Natural killer cell (primary cell): ENCODE results near the gene SLCO4A1. TPM values are rescaled to one million over a fixed set of nuclear protein-coding genes. Genes with fewer than 3 reads are reported as not detected.

Source experiments
- ATAC-seq, 3 donors: fragments of 150-1000 bp in 2 of 3; fragments of 200-7000 bp in 1 of 3; cut with Tn5 transposase; 1 replicate in 1 of 3; 2 replicates in 2 of 3; pipeline ENCODE4 v1.10.0; 2021; ENCODE audit warnings: mild to moderate bottlenecking in 2 of 3, moderate library complexity in 2 of 3
- DNase-seq, 2 donors: peaks; one replicate each; pipeline versions ENCODE4 v3.0.0 to v3.0.0-alpha.2; 2013 to 2021; ENCODE audit warnings: mixed read lengths in 1 of 2
- H3K27ac ChIP-seq: one replicate; pipeline ENCODE4 v1.5.1; 2013; ENCODE audit warnings: mild to moderate bottlenecking, low read length
- H3K27me3 ChIP-seq: one replicate; pipeline ENCODE4 v1.6.1; 2013; ENCODE audit warnings: low read length; ENCODE audit not compliant: control insufficient read depth, insufficient read depth
- H3K36me3 ChIP-seq: one replicate; pipeline ENCODE4 v1.6.1; 2013; ENCODE audit warnings: low read length; ENCODE audit not compliant: control insufficient read depth, insufficient read depth
- H3K4me1 ChIP-seq: one replicate; pipeline ENCODE4 v1.6.1; 2013; ENCODE audit warnings: low read length; ENCODE audit not compliant: control insufficient read depth, insufficient read depth
- H3K4me3 ChIP-seq: one replicate; pipeline ENCODE4 v1.5.1; 2013; ENCODE audit warnings: low read length
- H3K9me3 ChIP-seq: one replicate; pipeline ENCODE4 v1.6.1; 2013; ENCODE audit warnings: low read length; ENCODE audit not compliant: control insufficient read depth, insufficient read depth
- H3K27ac Mint-ChIP-seq, 2 donors: one replicate each; pipeline ENCODE4 v1.8.0; 2022; ENCODE audit warnings: mild to moderate bottlenecking in 2 of 2, mixed read lengths in 2 of 2, moderate library complexity in 1 of 2
- H3K27me3 Mint-ChIP-seq, 2 donors: one replicate each; pipeline ENCODE4 v1.8.0; 2022; ENCODE audit warnings: low read depth in 2 of 2, mixed read lengths in 2 of 2
- H3K36me3 Mint-ChIP-seq: one replicate; pipeline ENCODE4 v1.8.0; 2022; ENCODE audit warnings: mixed read lengths
- H3K4me1 Mint-ChIP-seq, 2 donors: one replicate each; pipeline ENCODE4 v1.8.0; 2022; ENCODE audit warnings: mixed read lengths in 2 of 2
- H3K4me3 Mint-ChIP-seq: one replicate; pipeline ENCODE4 v1.8.0; 2022; ENCODE audit warnings: mild to moderate bottlenecking, moderate library complexity, mixed read lengths
- H3K9me3 Mint-ChIP-seq, 2 donors: one replicate each; pipeline ENCODE4 v1.8.0; 2022; ENCODE audit warnings: mixed read lengths in 2 of 2
- CTCF ChIP-seq: fragments of 200-600 bp; IDR thresholded peaks from one replicate; pipeline ENCODE4 v1.8.0; 2022; ENCODE audit warnings: antibody characterized with exemption
- WGBS: methylation state at CpG from one replicate; pipeline ENCODE4 v1.1.7; 2013; ENCODE audit warnings: missing lambda C conversion rate; ENCODE audit not compliant: insufficient coverage; 5-methylcytosine and 5-hydroxymethylcytosine counted together
- intact Hi-C: fragments of 100-400 bp; cut with micrococcal nuclease; formaldehyde crosslinking; loops from one replicate; pipeline ENCODE4 v1.14.2; 2022
- total RNA-seq, 4 donors: library from RNA; stranded (reverse); fragments of 120-200 nt in 1 of 4; gene quantifications; one replicate each; pipeline versions ENCODE4 v1.2.3 to v1.2.4, GENCODE V29; 2013 to 2022

SLCO4A1 gene
- total RNA-seq, 3 donors from 2014 or later (not counting 1 experiment from before 2014, with no cell fraction given): 0.59 to 1.4 (median 1.1) TPM

DNA sequence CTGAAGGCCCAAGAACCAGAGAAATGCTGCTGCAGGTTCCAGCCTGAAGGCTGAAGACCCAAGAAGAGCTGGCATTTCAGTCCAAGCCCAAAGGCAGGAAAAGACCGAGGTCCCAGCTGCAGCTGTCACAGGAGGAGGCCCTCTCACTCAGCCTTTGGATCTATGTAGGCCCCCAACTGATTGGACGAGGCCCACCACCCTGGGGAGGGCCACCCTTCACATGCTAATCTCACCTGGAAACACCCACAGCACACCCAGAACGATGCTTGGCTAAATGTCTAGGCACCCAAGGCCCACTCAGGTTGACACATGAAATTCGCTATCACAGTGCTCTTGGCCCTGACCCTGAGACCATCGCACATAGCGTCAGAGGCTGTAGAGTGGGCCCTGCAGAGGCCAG, 6.8 kb downstream of the SLCO4A1 start:
- Histone ChIP-seq H3K9me3 (no peaks in the 10 kb centered on the region), H3K4me1 (peaks cover 51% of the 10 kb centered on the region), H3K36me3 (no peaks in the 10 kb centered on the region), H3K4me3 (no peak overlapping the region), H3K27ac (no peak overlapping the region), H3K27me3 (no peaks in the 10 kb centered on the region)
- H3K4me3 Mint-ChIP-seq: no peak overlapping the region
- H3K4me1 Mint-ChIP-seq: peaks cover 19 to 20% of the 10 kb centered on the region in 2 donors
- H3K27ac Mint-ChIP-seq: no peak overlapping the region
- intact Hi-C loops: no loop called here
- TF ChIP-seq CTCF: no peak
- H3K9me3 Mint-ChIP-seq: no peaks in the 10 kb centered on the region
- H3K36me3 Mint-ChIP-seq: no peaks in the 10 kb centered on the region
- WGBS: 94% methylated on average over 6 of the region's 6 CpGs
- DNase-seq (no peak), ATAC-seq (no peak)
- no peaks in the 10 kb centered on the region for H3K27me3 Mint-ChIP-seq

GRCh38 chr20:62650551-62651284, 8.4 kb downstream of the SLCO4A1 start:
- Mint-ChIP-seq H3K27me3 (no peaks in the 10 kb centered on the region), H3K36me3 (no peaks in the 10 kb centered on the region), H3K27ac (peak overlapping the region; percentile 92 to 97), H3K9me3 (no peaks in the 10 kb centered on the region), H3K4me3 (peak overlapping the region; percentile 91), H3K4me1 (peaks cover 19 to 20% of the 10 kb centered on the region in 2 donors)
- DNase-seq: peak in 1 of 2 donors; percentile 22
- peak overlapping the region; percentile 42 for H3K4me3 ChIP-seq
- no peak for TF ChIP-seq CTCF
- peaks cover 38% of the 10 kb centered on the region for H3K4me1 ChIP-seq
- H3K27me3 ChIP-seq: no peaks in the 10 kb centered on the region
- no peaks in the 10 kb centered on the region for H3K9me3 ChIP-seq
- ATAC-seq: no peak
- H3K27ac ChIP-seq: peak overlapping the region; percentile 95
- intact Hi-C loops: loop anchor here (5.0 kb wide), 1 partner anchor 33 kb away; no protein-coding TSS in a partner anchor
- no peaks in the 10 kb centered on the region for H3K36me3 ChIP-seq
- WGBS: 87% methylated on average over 24 of the region's 24 CpGs

GRCh38 chr20:62651285-62652021, 9.2 kb downstream of the SLCO4A1 start:
- Mint-ChIP-seq H3K4me3 (peak overlapping the region; percentile 91), H3K4me1 (peaks cover 19 to 20% of the 10 kb centered on the region in 2 donors), H3K36me3 (no peaks in the 10 kb centered on the region), H3K27me3 (no peaks in the 10 kb centered on the region), H3K9me3 (no peaks in the 10 kb centered on the region), H3K27ac (peak overlapping the region; percentile 92 to 97)
- H3K27ac ChIP-seq: peak overlapping the region; percentile 95
- intact Hi-C loops: loop anchor here (5.0 kb wide), 1 partner anchor 34 kb away; no protein-coding TSS in a partner anchor
- no peak for TF ChIP-seq CTCF
- H3K4me1 ChIP-seq: peaks cover 38% of the 10 kb centered on the region
- no peaks in the 10 kb centered on the region for H3K27me3 ChIP-seq
- peak overlapping the region; percentile 42 for H3K4me3 ChIP-seq
- H3K9me3 ChIP-seq: no peaks in the 10 kb centered on the region
- H3K36me3 ChIP-seq: no peaks in the 10 kb centered on the region
- ATAC-seq (peak; percentile 62 to 73 (median 69)), DNase-seq (peak; percentile 63 to 96)
- 7% methylated on average over 22 of the region's 24 CpGs for WGBS
